ENCODE data around the gene TMPRSS9.

TMPRSS9 gene

GRCh38 chr19:2443785-2444182 is 83.7 kb downstream of the TMPRSS9 start:
- no peak overlapping the region for H3K9ac ChIP-seq
- no peaks in the 10 kb centered on the region for H3K27me3 ChIP-seq (ENCODE audit: control insufficient read depth, insufficient read depth, low read length)
- H3K9me3 ChIP-seq (ENCODE audit: control insufficient read depth, low read length): no peaks in the 10 kb centered on the region
- H3K27ac ChIP-seq: no peak overlapping the region
- H2AFZ ChIP-seq: no peak overlapping the region
- no peak overlapping the region for H3K4me2 ChIP-seq (ENCODE audit: low read length)
- H3K4me1 ChIP-seq: no peaks in the 10 kb centered on the region
- no peaks in the 10 kb centered on the region for H3K36me3 ChIP-seq (ENCODE audit: control insufficient read depth, insufficient read depth, low read length)
- H3K79me2 ChIP-seq: peaks cover 13% of the 10 kb centered on the region
- no peak for TF ChIP-seq CTCF (IDR thresholded peaks at IDR 0.05)
- no peak overlapping the region for H3K4me3 ChIP-seq (ENCODE audit: low read depth, low read length)

GRCh38 chr19:2444251-2445002 is 84.4 kb downstream of the TMPRSS9 start:
- no peaks in the 10 kb centered on the region for H3K27me3 ChIP-seq (ENCODE audit: control insufficient read depth, insufficient read depth, low read length)
- peaks cover 13% of the 10 kb centered on the region for H3K79me2 ChIP-seq
- H3K36me3 ChIP-seq (ENCODE audit: control insufficient read depth, insufficient read depth, low read length): no peaks in the 10 kb centered on the region
- no peak for TF ChIP-seq CTCF (IDR thresholded peaks at IDR 0.05)
- H3K9ac ChIP-seq: no peak overlapping the region
- H3K4me1 ChIP-seq: no peaks in the 10 kb centered on the region
- no peak overlapping the region for H3K27ac ChIP-seq
- no peak overlapping the region for H3K4me2 ChIP-seq (ENCODE audit: low read length)
- no peak overlapping the region for H3K4me3 ChIP-seq (ENCODE audit: low read depth, low read length)
- H2AFZ ChIP-seq: no peak overlapping the region
- no peaks in the 10 kb centered on the region for H3K9me3 ChIP-seq (ENCODE audit: control insufficient read depth, low read length)

GRCh38 chr19:2446381-2446780 is 86.3 kb downstream of the TMPRSS9 start:
- no peaks in the 10 kb centered on the region for H3K9me3 ChIP-seq (ENCODE audit: control insufficient read depth, low read length)
- H3K36me3 ChIP-seq (ENCODE audit: control insufficient read depth, insufficient read depth, low read length): no peaks in the 10 kb centered on the region
- H3K27ac ChIP-seq: no peak overlapping the region
- no peak for TF ChIP-seq CTCF (IDR thresholded peaks at IDR 0.05)
- no peak overlapping the region for H3K4me3 ChIP-seq (ENCODE audit: low read depth, low read length)
- H3K79me2 ChIP-seq: peaks cover 10% of the 10 kb centered on the region
- H3K27me3 ChIP-seq (ENCODE audit: control insufficient read depth, insufficient read depth, low read length): no peaks in the 10 kb centered on the region
- H3K4me1 ChIP-seq: no peaks in the 10 kb centered on the region
- H2AFZ ChIP-seq: no peak overlapping the region
- no peak overlapping the region for H3K9ac ChIP-seq
- H3K4me2 ChIP-seq (ENCODE audit: low read length): no peak overlapping the region

GRCh38 chr19:2449019-2449418 is 89.0 kb downstream of the TMPRSS9 start:
- no peak for TF ChIP-seq CTCF (IDR thresholded peaks at IDR 0.05)

GRCh38 chr19:2451138-2451537 is 91.1 kb downstream of the TMPRSS9 start:
- Histone ChIP-seq H2AFZ (no peak overlapping the region), H3K79me2 (peaks cover 10% of the 10 kb centered on the region), H3K9ac (no peak overlapping the region), H3K36me3 (ENCODE audit: control insufficient read depth, insufficient read depth, low read length) (no peaks in the 10 kb centered on the region), H3K27ac (no peak overlapping the region), H3K4me3 (ENCODE audit: low read depth, low read length) (no peak overlapping the region), H3K27me3 (ENCODE audit: control insufficient read depth, insufficient read depth, low read length) (no peaks in the 10 kb centered on the region), H3K4me2 (ENCODE audit: low read length) (no peak overlapping the region), H3K4me1 (no peaks in the 10 kb centered on the region), H3K9me3 (ENCODE audit: control insufficient read depth, low read length) (no peaks in the 10 kb centered on the region)
- no peak for TF ChIP-seq CTCF (IDR thresholded peaks at IDR 0.05)

More at GRCh38 chr19:2449019-2449418, 89.0 kb downstream of the TMPRSS9 start:
- Histone ChIP-seq H3K79me2 (peaks cover 10% of the 10 kb centered on the region), H3K27me3 (ENCODE audit: control insufficient read depth, insufficient read depth, low read length) (no peaks in the 10 kb centered on the region), H3K4me3 (ENCODE audit: low read depth, low read length) (no peak overlapping the region), H3K9ac (no peak overlapping the region), H3K27ac (no peak overlapping the region), H3K4me2 (ENCODE audit: low read length) (no peak overlapping the region), H3K9me3 (ENCODE audit: control insufficient read depth, low read length) (no peaks in the 10 kb centered on the region), H3K4me1 (no peaks in the 10 kb centered on the region), H2AFZ (no peak overlapping the region), H3K36me3 (ENCODE audit: control insufficient read depth, insufficient read depth, low read length) (no peaks in the 10 kb centered on the region)
